ENCODE measurements around the gene SLC38A11. TPM values are rescaled to one million over a fixed set of nuclear protein-coding genes. Genes with fewer than 3 reads are reported as not detected.
"Not testable (repeated sequence)": the region's sequence is repeated elsewhere in the genome, so short reads cannot be mapped to it uniquely, and the experiment has no call there.

Gene SLC38A11
- total and polyA plus RNA-seq, 2 experiments from 2014 or later: not detected

- ATAC-seq; H3K27me3 Mint-ChIP-seq (ENCODE audit: insufficient read depth, low read depth, poor library complexity): not testable (repeated sequence)
Observed at GRCh38 chr2:164866381-164866780, 88.9 kb downstream of the SLC38A11 start.

GRCh38 chr2:164860694-164861042 lies 94.7 kb downstream of the SLC38A11 start:
- no peaks in the 10 kb centered on the region for H3K9me3 Mint-ChIP-seq
- Histone ChIP-seq H3K79me2 (replicated peaks; ENCODE audit: insufficient read depth) (no peaks in the 10 kb centered on the region), H4K20me1 (replicated peaks; ENCODE audit: insufficient read depth) (no peaks in the 10 kb centered on the region), H3K27me3 (ENCODE audit: insufficient read depth) (no peaks in the 10 kb centered on the region), H3K4me3 (no peak overlapping the region), H3F3A (replicated peaks; ENCODE audit: low read depth) (no peaks in the 10 kb centered on the region), H3K36me3 (ENCODE audit: insufficient read depth) (no peaks in the 10 kb centered on the region), H3K9me2 (ENCODE audit: insufficient read depth) (no peaks in the 10 kb centered on the region), H3K4me1 (ENCODE audit: insufficient read depth) (no peaks in the 10 kb centered on the region), H2AFZ (no peak overlapping the region), H3K27ac (ENCODE audit: low read depth) (no peak overlapping the region), H3K4me2 (no peak overlapping the region)
- no peak overlapping the region for H3K27ac Mint-ChIP-seq
- no peaks in the 10 kb centered on the region for H3K4me1 Mint-ChIP-seq
- DNase-seq (ENCODE audit: low spot score): no peak
- no peaks in the 10 kb centered on the region for H3K36me3 Mint-ChIP-seq (ENCODE audit: low read depth)
- H3K27me3 Mint-ChIP-seq (ENCODE audit: insufficient read depth, low read depth, poor library complexity): peaks cover 2% of the 10 kb centered on the region
- no peak for ATAC-seq
- TF ChIP-seq EZH2 (IDR thresholded peaks at IDR 0.05; ENCODE audit: low read depth, unreplicated experiment): no peak
- no peak for TF ChIP-seq ZNF462 (CRISPR knock-in tag; IDR thresholded peaks at IDR 0.05)
- no peak for TF ChIP-seq JUNB (IDR thresholded peaks at IDR 0.05; ENCODE audit: unreplicated experiment)
- TF ChIP-seq CREB1 (CRISPR knock-in tag; IDR thresholded peaks at IDR 0.05; ENCODE audit: low read depth): no peak
- H3K4me3 Mint-ChIP-seq: no peak overlapping the region

More at GRCh38 chr2:164866381-164866780, 88.9 kb downstream of the SLC38A11 start:
- H3F3A ChIP-seq (replicated peaks; ENCODE audit: low read depth); H3K4me3 ChIP-seq; H2AFZ ChIP-seq; H3K4me1 Mint-ChIP-seq; H3K4me1 ChIP-seq (ENCODE audit: insufficient read depth); DNase-seq (ENCODE audit: low spot score); H4K20me1 ChIP-seq (replicated peaks; ENCODE audit: insufficient read depth); H3K79me2 ChIP-seq (replicated peaks; ENCODE audit: insufficient read depth); H3K27ac Mint-ChIP-seq; H3K4me2 ChIP-seq; H3K36me3 ChIP-seq (ENCODE audit: insufficient read depth); H3K9me2 ChIP-seq (ENCODE audit: insufficient read depth); H3K27me3 ChIP-seq (ENCODE audit: insufficient read depth); H3K27ac ChIP-seq (ENCODE audit: low read depth); H3K4me3 Mint-ChIP-seq; H3K9me3 Mint-ChIP-seq; H3K36me3 Mint-ChIP-seq (ENCODE audit: low read depth): not testable (repeated sequence)

GRCh38 chr2:164859906-164860693 lies 95.2 kb downstream of the SLC38A11 start:
- H3K4me1 ChIP-seq (ENCODE audit: insufficient read depth); H3K27me3 Mint-ChIP-seq (ENCODE audit: insufficient read depth, low read depth, poor library complexity); ATAC-seq; H3K9me2 ChIP-seq (ENCODE audit: insufficient read depth); H3F3A ChIP-seq (replicated peaks; ENCODE audit: low read depth); H2AFZ ChIP-seq; H3K9me3 Mint-ChIP-seq; H3K27me3 ChIP-seq (ENCODE audit: insufficient read depth); H3K4me3 ChIP-seq; H3K4me2 ChIP-seq; H3K36me3 Mint-ChIP-seq (ENCODE audit: low read depth); H3K4me3 Mint-ChIP-seq; H3K4me1 Mint-ChIP-seq; H3K27ac ChIP-seq (ENCODE audit: low read depth); H3K27ac Mint-ChIP-seq; H4K20me1 ChIP-seq (replicated peaks; ENCODE audit: insufficient read depth); H3K36me3 ChIP-seq (ENCODE audit: insufficient read depth); DNase-seq (ENCODE audit: low spot score); H3K79me2 ChIP-seq (replicated peaks; ENCODE audit: insufficient read depth): not testable (repeated sequence)

Measured in GM23338 (cell line).